Right forelimb (tissue), 1 donor: Measurements from ENCODE around the gene RTL5.
"Not testable (repeated sequence)": the region's sequence is repeated elsewhere in the genome, so short reads cannot be mapped to it uniquely, and the experiment has no call there.

Experiments
- DNase-seq: peaks from one replicate; pipeline ENCODE4 v3.0.0-alpha.2; 2018

The RTL5 gene

GRCh38 chrX:72131317-72132294 lies at the start of gene RTL5:
Gene RTL5, minus strand, starts transcription at chrX:72131915.
- DNase-seq = peak; percentile 87

DNA sequence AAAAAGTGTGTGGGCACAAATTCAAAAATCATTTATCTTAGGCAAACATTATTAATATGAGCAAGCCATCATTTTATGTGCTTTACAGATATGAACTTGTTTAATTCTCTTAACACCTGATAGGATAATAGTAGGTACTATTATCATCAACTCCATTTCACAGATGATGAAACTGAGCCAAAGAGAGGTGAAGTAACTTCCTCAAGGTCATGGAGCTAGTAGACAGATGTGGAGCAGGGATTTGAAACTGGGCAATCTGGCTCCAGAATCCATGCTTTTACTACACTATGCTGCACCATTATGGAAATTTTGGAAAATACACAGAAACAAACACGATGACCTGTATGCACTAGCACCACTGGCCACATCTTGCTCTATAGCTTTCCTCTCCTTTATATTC lies 48.8 kb upstream of the RTL5 start:
- no peak for DNase-seq

GRCh38 chrX:72176981-72177380 lies 45.3 kb upstream of the RTL5 start:
- no peak for DNase-seq

DNA sequence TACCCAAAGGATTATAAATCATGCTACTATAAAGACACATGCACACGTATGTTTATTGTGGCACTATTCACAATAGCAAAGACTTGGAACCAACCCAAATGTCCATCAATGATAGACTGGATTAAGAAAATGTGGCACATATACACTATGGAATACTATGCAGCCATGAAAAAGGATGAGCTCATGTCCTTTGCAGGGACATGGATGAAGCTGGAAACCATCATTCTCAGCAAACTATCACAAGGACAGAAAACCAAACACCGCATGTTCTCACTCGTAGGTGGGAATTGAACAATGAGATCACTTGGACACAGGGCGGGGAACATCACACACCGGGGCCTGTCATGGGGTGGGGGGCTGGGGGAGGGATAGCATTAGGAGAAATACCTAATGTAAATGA lies 44.6 kb upstream of the RTL5 start:
- not testable (repeated sequence) for DNase-seq

- no peak for DNase-seq
These were observed 37.5 kb upstream of the RTL5 start for GRCh38 chrX:72169008-72169728.

- DNase-seq = no peak
These were observed 33.8 kb upstream of the RTL5 start for GRCh38 chrX:72165551-72165950.

DNA sequence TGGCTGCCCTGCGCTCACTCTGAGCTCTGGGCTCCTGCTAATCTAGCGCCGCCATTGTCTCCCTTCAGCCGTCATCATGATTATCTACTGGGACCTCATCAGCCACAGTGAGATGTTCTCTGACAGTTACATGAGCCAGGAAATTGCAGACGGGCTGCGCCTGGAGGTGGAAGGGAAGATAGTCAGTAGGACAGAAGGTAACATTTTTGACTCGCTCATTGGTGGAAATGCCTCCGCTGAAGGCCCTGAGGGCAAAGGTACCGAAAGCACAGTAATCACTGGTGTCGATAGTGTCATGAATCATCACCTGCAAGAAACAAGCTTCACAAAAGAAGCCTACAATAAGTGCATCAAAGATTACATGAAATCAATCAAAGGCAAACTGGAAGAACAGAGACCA lies 28.1 kb upstream of the RTL5 start:
- DNase-seq = no peak

DNA sequence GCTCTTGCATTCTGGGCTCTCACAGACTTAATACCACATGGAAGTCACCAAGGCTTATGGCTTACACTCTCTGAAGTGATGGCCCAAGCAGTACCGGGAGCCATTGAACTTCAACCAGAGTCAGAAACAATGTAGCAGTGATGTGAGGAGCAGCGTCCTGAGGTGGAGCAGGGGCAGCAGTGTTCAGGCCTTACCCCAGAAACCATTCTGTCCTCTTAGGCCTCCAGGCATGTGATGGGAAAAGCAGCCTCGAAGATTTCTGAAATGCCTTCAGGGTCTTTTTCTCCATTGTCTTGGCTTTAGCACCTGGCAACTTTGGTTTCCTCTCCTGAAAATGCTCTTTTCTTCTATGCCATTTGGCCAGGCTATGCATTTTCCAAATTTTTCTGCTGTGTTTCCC lies 27.1 kb upstream of the RTL5 start:
- no peak for DNase-seq

DNA sequence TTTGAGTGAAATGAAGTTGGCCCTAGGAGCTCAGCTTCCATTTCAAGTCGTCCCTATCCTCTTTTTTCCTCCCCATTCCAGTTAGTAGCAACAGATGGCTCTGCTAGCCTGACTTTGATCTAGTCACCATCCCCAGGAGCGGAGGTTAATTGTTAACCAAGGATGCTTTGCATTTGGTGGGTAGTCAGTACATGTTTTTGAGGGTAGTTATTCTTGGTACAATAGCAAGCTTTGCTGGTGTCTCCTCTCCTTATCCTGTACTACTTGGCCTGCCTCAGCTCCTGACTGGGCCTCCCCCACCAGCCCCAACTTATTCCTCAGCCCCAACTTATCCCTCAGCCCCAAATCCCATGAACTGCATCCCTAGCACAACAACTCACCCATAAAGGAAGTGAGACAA lies 14.8 kb upstream of the RTL5 start:
- DNase-seq = no peak

- no peak for DNase-seq
These were observed 13.5 kb upstream of the RTL5 start for GRCh38 chrX:72145181-72145580.

- no peak for DNase-seq
These were observed 11.8 kb upstream of the RTL5 start for GRCh38 chrX:72143609-72143907.

DNA sequence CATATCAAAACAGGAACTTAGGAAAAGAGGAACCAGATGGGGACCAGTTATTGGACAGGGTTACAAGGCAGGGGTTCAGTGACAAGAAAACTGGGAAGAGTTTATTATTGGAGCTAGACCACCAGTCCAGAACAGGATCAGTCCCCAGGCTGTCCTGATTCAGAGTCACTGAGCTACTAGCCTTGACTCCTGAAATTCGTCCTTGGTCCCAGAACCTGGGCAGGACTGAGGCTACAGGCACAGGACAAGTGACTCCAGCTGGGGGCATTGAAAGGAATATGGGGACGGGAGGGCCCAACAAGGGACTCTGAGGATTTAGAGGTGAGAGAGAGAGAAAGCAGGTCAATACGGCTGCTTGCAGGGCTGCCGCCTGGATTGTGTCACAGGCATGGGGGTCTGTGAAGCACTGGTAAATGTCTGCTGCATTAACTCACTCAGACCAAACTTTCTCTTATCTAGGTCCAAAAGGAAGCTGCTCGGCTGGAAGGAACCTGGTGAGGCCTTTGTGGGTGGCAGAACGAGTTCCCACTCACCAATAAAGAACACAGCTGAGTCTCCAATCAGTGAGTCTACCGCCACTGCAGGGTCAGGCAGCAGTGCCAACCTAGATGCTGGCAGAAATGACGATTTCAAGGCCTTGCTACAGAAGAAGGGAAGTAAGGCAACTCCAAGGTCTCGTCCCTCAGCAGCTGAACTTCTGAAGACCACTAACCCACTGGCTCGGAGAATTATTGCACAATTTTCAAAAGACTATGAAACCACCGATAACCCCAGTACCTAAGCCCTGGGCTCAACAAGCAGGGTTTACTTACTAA lies 11.3 kb upstream of the RTL5 start:
- no peak for DNase-seq

- DNase-seq = no peak
These were observed 10.5 kb upstream of the RTL5 start for GRCh38 chrX:72142094-72142793.

DNA sequence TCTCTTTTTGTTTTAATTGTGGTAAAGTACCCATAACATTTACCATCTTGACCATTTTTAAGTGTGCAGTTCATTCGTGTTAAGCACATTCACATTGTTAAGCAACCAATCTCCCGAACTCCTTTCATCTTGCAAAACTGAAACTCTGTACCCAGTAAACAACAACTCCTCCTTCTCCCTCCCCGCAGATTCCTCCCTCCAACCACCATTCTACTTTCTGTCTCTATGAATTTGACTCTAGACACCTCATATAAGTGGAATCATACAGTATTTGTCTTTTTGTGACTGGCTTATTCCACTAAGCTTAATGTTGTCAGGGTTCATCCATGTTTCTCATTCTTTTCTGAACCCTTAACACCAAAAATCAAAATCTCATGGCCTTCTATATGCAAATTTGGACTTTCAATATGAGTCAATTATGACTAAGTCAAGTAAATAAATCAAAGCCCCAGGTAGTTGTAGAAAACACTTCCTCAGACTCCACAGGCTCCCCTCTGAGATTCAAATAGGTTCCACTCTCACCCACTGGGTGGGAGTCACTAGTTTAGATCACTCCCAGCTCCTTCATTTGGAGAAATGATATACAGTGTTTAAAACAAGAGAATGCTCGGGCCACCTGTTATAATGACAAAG lies 9.8 kb upstream of the RTL5 start:
- DNase-seq = no peak

GRCh38 chrX:72139538-72139937 lies 7.8 kb upstream of the RTL5 start:
- no peak for DNase-seq

DNA sequence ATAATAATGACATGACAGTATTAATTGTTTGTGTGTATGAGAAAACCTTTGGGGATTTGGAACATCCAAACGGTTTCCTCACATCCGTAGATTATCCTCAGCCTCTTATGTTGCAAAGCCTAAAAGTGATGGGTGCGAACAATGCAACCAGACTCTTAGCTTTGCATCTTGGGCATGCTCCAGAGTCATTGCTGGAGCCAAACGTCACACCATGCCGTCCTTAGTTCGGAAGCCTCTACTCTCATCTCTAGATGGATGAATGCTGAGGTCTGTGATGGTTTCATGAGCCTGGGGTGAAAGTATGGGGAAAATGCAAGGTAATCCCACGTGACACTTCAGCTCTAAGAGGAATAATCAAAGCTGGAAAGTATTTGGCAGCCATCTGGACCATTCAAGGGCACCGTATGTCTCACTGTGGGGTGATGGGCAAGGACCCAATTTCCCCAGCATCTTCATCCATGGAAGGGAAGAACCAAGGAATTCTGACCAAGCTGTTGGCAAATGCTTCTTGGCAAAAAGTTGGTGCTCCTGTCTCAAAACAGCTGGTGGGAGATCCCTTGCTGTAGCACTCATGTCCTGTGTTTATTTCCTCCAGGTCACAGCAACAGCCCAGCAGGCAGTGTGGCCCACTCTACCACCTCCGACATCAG lies 6.3 kb upstream of the RTL5 start:
- no peak for DNase-seq

- DNase-seq = no peak
These were observed 2.3 kb upstream of the RTL5 start for GRCh38 chrX:72133851-72134546.

DNA sequence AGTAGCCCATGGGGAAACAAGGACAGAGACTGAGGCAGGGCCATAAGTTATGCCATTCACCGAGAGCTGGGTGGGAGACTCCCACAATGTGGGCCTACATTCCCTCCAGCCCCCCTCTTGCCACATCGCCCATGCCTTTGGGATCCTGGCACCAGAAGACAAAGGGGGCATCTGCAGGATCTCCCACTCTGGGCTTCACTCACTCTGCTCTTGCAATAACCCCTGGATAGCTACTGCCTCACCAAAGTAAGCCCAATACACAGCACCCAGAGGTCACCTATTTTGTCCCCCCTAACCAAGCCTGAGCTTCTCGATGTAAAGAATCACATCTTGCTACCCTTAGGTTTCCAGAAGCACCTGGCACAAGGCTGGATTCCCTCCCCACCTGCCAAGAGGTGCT lies 741 bp upstream of the RTL5 start:
- no peak for DNase-seq

DNA sequence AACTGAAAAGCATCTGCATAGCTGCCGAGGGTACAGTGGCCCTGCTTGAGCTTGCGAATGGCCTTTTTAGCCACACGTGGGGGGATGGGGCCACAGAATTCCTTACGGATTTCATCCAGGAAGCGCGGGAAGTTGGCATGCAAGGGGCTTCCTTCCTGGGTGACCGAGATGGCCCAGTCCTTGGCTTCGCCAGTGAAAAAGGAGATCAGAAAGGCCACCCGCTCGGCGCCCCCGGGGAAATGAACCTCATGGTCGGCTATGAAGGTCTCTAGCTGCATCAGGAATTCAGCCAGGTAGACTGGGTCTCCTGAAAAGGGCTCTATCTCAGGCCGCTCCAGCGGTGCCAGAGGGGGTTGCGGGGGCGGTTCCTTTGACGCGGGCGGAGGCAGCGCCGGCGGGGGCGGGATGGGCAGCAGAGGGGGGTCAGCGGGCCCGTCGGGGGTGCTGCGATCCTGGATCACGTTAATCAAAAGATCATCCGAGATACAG lies 909 bp downstream of the RTL5 start:
- DNase-seq = no peak

- no peak for DNase-seq
These were observed 1.5 kb downstream of the RTL5 start for GRCh38 chrX:72130156-72130761.

- DNase-seq = no peak
These were observed 2.1 kb downstream of the RTL5 start for GRCh38 chrX:72129661-72130060.
